IPS-18a (cell line): ENCODE measurements around the gene CD99L2.
"Not testable (repeated sequence)": the region's sequence is repeated elsewhere in the genome, so short reads cannot be mapped to it uniquely, and the experiment has no call there.

Experiments used
- H3K27ac ChIP-seq: one replicate; pipeline ENCODE4 v1.5.1; 2013; ENCODE audit warnings: low read length
- H3K27me3 ChIP-seq: one replicate; pipeline ENCODE4 v1.6.1; 2013; ENCODE audit warnings: mild to moderate bottlenecking, low read length; ENCODE audit not compliant: control insufficient read depth, insufficient read depth
- H3K36me3 ChIP-seq: one replicate; pipeline ENCODE4 v1.6.1; 2013; ENCODE audit warnings: low read depth, low read length; ENCODE audit not compliant: control insufficient read depth
- H3K4me1 ChIP-seq: one replicate; pipeline ENCODE4 v1.6.1; 2013; ENCODE audit warnings: low read depth, low read length; ENCODE audit not compliant: control insufficient read depth
- H3K4me3 ChIP-seq: one replicate; pipeline ENCODE4 v1.5.1; 2013; ENCODE audit warnings: low read length
- H3K9ac ChIP-seq: one replicate; pipeline ENCODE4 v1.6.1; 2013; ENCODE audit warnings: mild to moderate bottlenecking, low read length, moderate library complexity
- H3K9me3 ChIP-seq: one replicate; pipeline ENCODE4 v1.6.1; 2013; ENCODE audit warnings: low read depth, low read length; ENCODE audit not compliant: control insufficient read depth

CD99L2 gene

GRCh38 chrX:150833454-150834056 is 64.9 kb downstream of the CD99L2 start:
- H3K4me1 ChIP-seq = no peaks in the 10 kb centered on the region
- H3K4me3 ChIP-seq = no peak overlapping the region
- peaks cover 20% of the 10 kb centered on the region for H3K9me3 ChIP-seq
- no peaks in the 10 kb centered on the region for H3K36me3 ChIP-seq
- H3K27me3 ChIP-seq = no peaks in the 10 kb centered on the region
- no peak overlapping the region for H3K9ac ChIP-seq
- no peak overlapping the region for H3K27ac ChIP-seq

GRCh38 chrX:150831863-150832262 is 66.6 kb downstream of the CD99L2 start:
- Histone ChIP-seq H3K27ac (no peak overlapping the region), H3K36me3 (no peaks in the 10 kb centered on the region), H3K9ac (no peak overlapping the region), H3K9me3 (peaks cover 17% of the 10 kb centered on the region), H3K4me3 (no peak overlapping the region), H3K4me1 (no peaks in the 10 kb centered on the region), H3K27me3 (no peaks in the 10 kb centered on the region)

GRCh38 chrX:150828785-150829184 is 69.7 kb downstream of the CD99L2 start:
- Histone ChIP-seq H3K36me3 (no peaks in the 10 kb centered on the region), H3K27ac (no peak overlapping the region), H3K4me3 (no peak overlapping the region), H3K27me3 (no peaks in the 10 kb centered on the region), H3K9ac (no peak overlapping the region), H3K4me1 (no peaks in the 10 kb centered on the region), H3K9me3 (peaks cover 12% of the 10 kb centered on the region)

- H3K4me3 ChIP-seq, H3K27me3 ChIP-seq, H3K36me3 ChIP-seq, H3K9ac ChIP-seq, H3K4me1 ChIP-seq, H3K27ac ChIP-seq: not testable (repeated sequence)
- peaks cover 20% of the 10 kb centered on the region for H3K9me3 ChIP-seq
These were observed 74.1 kb downstream of the CD99L2 start for GRCh38 chrX:150824352-150824751.

GRCh38 chrX:150823826-150824225 is 74.6 kb downstream of the CD99L2 start:
- H3K36me3 ChIP-seq, H3K9ac ChIP-seq, H3K27ac ChIP-seq, H3K27me3 ChIP-seq, H3K4me1 ChIP-seq, H3K4me3 ChIP-seq: not testable (repeated sequence)
- peaks cover 20% of the 10 kb centered on the region for H3K9me3 ChIP-seq

GRCh38 chrX:150821971-150822370 is 76.5 kb downstream of the CD99L2 start:
- no peaks in the 10 kb centered on the region for H3K4me1 ChIP-seq
- H3K4me3 ChIP-seq = no peak overlapping the region
- H3K36me3 ChIP-seq = no peaks in the 10 kb centered on the region
- H3K27me3 ChIP-seq = no peaks in the 10 kb centered on the region
- no peak overlapping the region for H3K27ac ChIP-seq
- peaks cover 24% of the 10 kb centered on the region for H3K9me3 ChIP-seq
- H3K9ac ChIP-seq = no peak overlapping the region

- Histone ChIP-seq H3K36me3 (no peaks in the 10 kb centered on the region), H3K4me3 (no peak overlapping the region), H3K4me1 (no peaks in the 10 kb centered on the region), H3K9me3 (peaks cover 11% of the 10 kb centered on the region), H3K9ac (no peak overlapping the region), H3K27me3 (no peaks in the 10 kb centered on the region), H3K27ac (no peak overlapping the region)
These were observed 84.5 kb downstream of the CD99L2 start for GRCh38 chrX:150813922-150814321.

- Histone ChIP-seq H3K27me3 (no peaks in the 10 kb centered on the region), H3K4me3 (no peak overlapping the region), H3K4me1 (no peaks in the 10 kb centered on the region), H3K27ac (no peak overlapping the region), H3K36me3 (no peaks in the 10 kb centered on the region), H3K9ac (no peak overlapping the region), H3K9me3 (peaks cover 14% of the 10 kb centered on the region)
These were observed 91.6 kb downstream of the CD99L2 start for GRCh38 chrX:150806827-150807226.

GRCh38 chrX:150805736-150806135 is 92.7 kb downstream of the CD99L2 start:
- H3K9ac ChIP-seq = no peak overlapping the region
- peaks cover 12% of the 10 kb centered on the region for H3K9me3 ChIP-seq
- H3K27me3 ChIP-seq = no peaks in the 10 kb centered on the region
- no peak overlapping the region for H3K27ac ChIP-seq
- no peaks in the 10 kb centered on the region for H3K36me3 ChIP-seq
- H3K4me3 ChIP-seq = no peak overlapping the region
- no peaks in the 10 kb centered on the region for H3K4me1 ChIP-seq

GRCh38 chrX:150792949-150793527 is 105.4 kb downstream of the CD99L2 start:
- H3K9ac ChIP-seq = no peak overlapping the region
- H3K4me1 ChIP-seq = no peaks in the 10 kb centered on the region
- H3K36me3 ChIP-seq = peaks cover 6% of the 10 kb centered on the region
- H3K27ac ChIP-seq = no peak overlapping the region
- peaks cover 10% of the 10 kb centered on the region for H3K9me3 ChIP-seq
- no peak overlapping the region for H3K4me3 ChIP-seq
- no peaks in the 10 kb centered on the region for H3K27me3 ChIP-seq

- no peak overlapping the region for H3K27ac ChIP-seq
- no peak overlapping the region for H3K9ac ChIP-seq
- H3K9me3 ChIP-seq = no peaks in the 10 kb centered on the region
- no peaks in the 10 kb centered on the region for H3K27me3 ChIP-seq
- H3K4me1 ChIP-seq = no peaks in the 10 kb centered on the region
- peaks cover 6% of the 10 kb centered on the region for H3K36me3 ChIP-seq
- H3K4me3 ChIP-seq = no peak overlapping the region
These were observed 108.4 kb downstream of the CD99L2 start for GRCh38 chrX:150790021-150790420.

- no peaks in the 10 kb centered on the region for H3K4me1 ChIP-seq
- H3K9me3 ChIP-seq = peaks cover 3% of the 10 kb centered on the region
- no peaks in the 10 kb centered on the region for H3K36me3 ChIP-seq
- no peak overlapping the region for H3K4me3 ChIP-seq
- no peak overlapping the region for H3K9ac ChIP-seq
- H3K27me3 ChIP-seq = no peaks in the 10 kb centered on the region
- no peak overlapping the region for H3K27ac ChIP-seq
These were observed 116.8 kb downstream of the CD99L2 start for GRCh38 chrX:150781677-150782076.
